Measurements from ENCODE around the gene ST3GAL3. TPM values are rescaled to one million over a fixed set of nuclear protein-coding genes. Genes with fewer than 3 reads are reported as not detected.

Gene ST3GAL3
- total and polyA plus RNA-seq, 10 of the 15 experiments (the other 5 are each of a cell fraction or from before 2014, with no cell fraction given): 1.2 to 19.3 (median 11.0) TPM

- Histone ChIP-seq H4K20me1 (ENCODE audit: control insufficient read depth, insufficient read depth) (no peaks in the 10 kb centered on the region), H3K27me3 (replicated peaks in 1 of 2; ENCODE audit: control insufficient read depth in 2 of 2, insufficient read depth in 2 of 2, low read length in 1 of 2) (no peaks in the 10 kb centered on the region), H3K9me3 (replicated peaks; ENCODE audit: control insufficient read depth, insufficient read depth, low read length) (no peaks in the 10 kb centered on the region), H3K36me3 (ENCODE audit: control insufficient read depth in 2 of 2, insufficient read depth in 2 of 2, low read length in 1 of 2) (peaks cover 0 to 10% of the 10 kb centered on the region in 2 experiments; a peak in 1 of 4 replicates), H3K79me2 (ENCODE audit: control insufficient read depth, insufficient read depth, low read length) (peaks cover 1% of the 10 kb centered on the region), H3K27ac (ENCODE audit: control insufficient read depth, insufficient read depth) (no peak overlapping the region), H3K4me3 (no peak overlapping the region), H3K9ac (ENCODE audit: control insufficient read depth, insufficient read depth, low read length) (no peak overlapping the region), H3K4me2 (ENCODE audit: control insufficient read depth, insufficient read depth) (no peak overlapping the region), H2AFZ (ENCODE audit: control insufficient read depth, low read depth, low read length) (no peak overlapping the region), H3K4me1 (ENCODE audit: control insufficient read depth, insufficient read depth, low read length) (peaks cover 1% of the 10 kb centered on the region; the same call in 1 of the 2 replicates)
- BruUV-seq (replicated peaks): no TSS peak
- no peak for ATAC-seq
- in situ Hi-C loops (cut with MboI): no loop called here
- no peak for DNase-seq (ENCODE audit: low read depth, low spot score)
- 69% methylated on average over 3 of the region's 3 CpGs for whole genome bisulfite sequencing (ENCODE audit: insufficient coverage, insufficient replicate concordance, low lambda C conversion rate, missing lambda C conversion rate)
- RAD21 ChIA-PET (ENCODE audit: unreplicated experiment): interaction anchor here (1.3 kb wide), 1 partner anchor 52 kb away, joined by 4 read pairs; no protein-coding TSS in a partner anchor
- intact Hi-C loops (cut with micrococcal nuclease; ENCODE audit: unreplicated experiment): no loop called here
- TF ChIP-seq E2F4 (IDR thresholded peaks at IDR 0.05; ENCODE audit: low read depth, low read length) (no peak), NR2F1 (conservative IDR thresholded peaks at IDR 0.05) (no peak), SUZ12 (IDR thresholded peaks at IDR 0.05; ENCODE audit: unreplicated experiment) (no peak), STAT1 (conservative IDR thresholded peaks at IDR 0.05) (no peak), IKZF1 (conservative IDR thresholded peaks at IDR 0.05) (no peak), GABPA (IDR thresholded peaks at IDR 0.05; ENCODE audit: low read depth) (no peak), SMAD1 (IDR thresholded peaks at IDR 0.05; ENCODE audit: low read depth, partially characterized antibody) (no peak), NFXL1 (IDR thresholded peaks at IDR 0.05; ENCODE audit: borderline replicate concordance) (no peak), SIN3A (IDR thresholded peaks at IDR 0.05; ENCODE audit: low read depth, low read length) (no peak), BHLHE40 (IDR thresholded peaks at IDR 0.05; ENCODE audit: borderline replicate concordance in 1 of 2, low read depth in 2 of 2, low read length in 1 of 2) (no peak), NFYB (IDR thresholded peaks at IDR 0.05; ENCODE audit: insufficient read depth, low read depth, low read length) (no peak), EZH2 (IDR thresholded peaks at IDR 0.05; ENCODE audit: borderline replicate concordance, control insufficient read depth, low read depth, low read length) (no peak), TBL1XR1 (IDR thresholded peaks at IDR 0.05; ENCODE audit: low read depth, low read length) (no peak), MAX (IDR thresholded peaks at IDR 0.05; ENCODE audit: low read depth, low read length) (no peak), ZBTB33 (IDR thresholded peaks at IDR 0.05) (no peak)
- TF ChIP-seq, protein P1, sequence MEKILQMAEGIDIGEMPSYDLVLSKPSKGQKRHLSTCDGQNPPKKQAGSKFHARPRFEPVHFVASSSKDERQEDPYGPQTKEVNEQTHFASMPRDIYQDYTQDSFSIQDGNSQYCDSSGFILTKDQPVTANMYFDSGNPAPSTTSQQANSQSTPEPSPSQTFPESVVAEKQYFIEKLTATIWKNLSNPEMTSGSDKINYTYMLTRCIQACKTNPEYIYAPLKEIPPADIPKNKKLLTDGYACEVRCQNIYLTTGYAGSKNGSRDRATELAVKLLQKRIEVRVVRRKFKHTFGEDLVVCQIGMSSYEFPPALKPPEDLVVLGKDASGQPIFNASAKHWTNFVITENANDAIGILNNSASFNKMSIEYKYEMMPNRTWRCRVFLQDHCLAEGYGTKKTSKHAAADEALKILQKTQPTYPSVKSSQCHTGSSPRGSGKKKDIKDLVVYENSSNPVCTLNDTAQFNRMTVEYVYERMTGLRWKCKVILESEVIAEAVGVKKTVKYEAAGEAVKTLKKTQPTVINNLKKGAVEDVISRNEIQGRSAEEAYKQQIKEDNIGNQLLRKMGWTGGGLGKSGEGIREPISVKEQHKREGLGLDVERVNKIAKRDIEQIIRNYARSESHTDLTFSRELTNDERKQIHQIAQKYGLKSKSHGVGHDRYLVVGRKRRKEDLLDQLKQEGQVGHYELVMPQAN (conservative IDR thresholded peaks at IDR 0.05): no peak
- SMC1A ChIA-PET (ENCODE audit: uncharacterized antibody, unreplicated experiment): interaction anchor here (0.9 to 1.7 kb wide), 5 partner anchors 19 to 189 kb away, joined by 3 to 8 read pairs (median 3); no protein-coding TSS in a partner anchor
- CTCF ChIA-PET: interaction anchor here (0.7 kb wide), 1 partner anchor 8 kb away, joined by 3 read pairs; no protein-coding TSS in a partner anchor
- POLR2A ChIA-PET: interaction anchor here (0.6 kb wide), 1 partner anchor 583 kb away, joined by 6 read pairs; no protein-coding TSS in a partner anchor
- FAIRE-seq: no peak
These were observed 246.0 kb downstream of the ST3GAL3 start for GRCh38 chr1:43953361-43953760.

Data from GM12878 (cell line).